ENCODE data around the gene BRCC3.
"Not testable (repeated sequence)": the region's sequence is repeated elsewhere in the genome, so short reads cannot be mapped to it uniquely, and the experiment has no call there.

The BRCC3 gene

DNA sequence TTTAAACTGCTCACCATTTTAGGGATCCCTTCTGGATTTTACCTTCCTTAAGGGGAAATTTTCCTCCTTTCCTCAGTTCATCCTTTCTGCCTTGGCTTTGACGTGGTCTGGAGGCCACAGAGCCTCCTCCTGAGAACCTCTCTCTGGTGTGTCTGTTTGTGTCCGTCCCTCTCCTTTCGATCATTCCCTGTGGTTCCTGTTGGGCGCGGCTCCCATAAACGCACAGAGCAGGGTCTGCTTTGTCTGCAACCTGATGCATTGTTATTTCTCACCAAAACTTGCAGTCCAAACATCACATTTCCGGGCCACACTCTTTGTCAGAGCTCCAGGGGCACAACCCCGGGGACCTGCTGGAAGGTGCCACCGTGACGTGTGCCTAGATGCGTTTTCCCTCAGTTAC, 76.9 kb downstream of the BRCC3 start:
- DNase-seq, result not testable (repeated sequence)

DNA sequence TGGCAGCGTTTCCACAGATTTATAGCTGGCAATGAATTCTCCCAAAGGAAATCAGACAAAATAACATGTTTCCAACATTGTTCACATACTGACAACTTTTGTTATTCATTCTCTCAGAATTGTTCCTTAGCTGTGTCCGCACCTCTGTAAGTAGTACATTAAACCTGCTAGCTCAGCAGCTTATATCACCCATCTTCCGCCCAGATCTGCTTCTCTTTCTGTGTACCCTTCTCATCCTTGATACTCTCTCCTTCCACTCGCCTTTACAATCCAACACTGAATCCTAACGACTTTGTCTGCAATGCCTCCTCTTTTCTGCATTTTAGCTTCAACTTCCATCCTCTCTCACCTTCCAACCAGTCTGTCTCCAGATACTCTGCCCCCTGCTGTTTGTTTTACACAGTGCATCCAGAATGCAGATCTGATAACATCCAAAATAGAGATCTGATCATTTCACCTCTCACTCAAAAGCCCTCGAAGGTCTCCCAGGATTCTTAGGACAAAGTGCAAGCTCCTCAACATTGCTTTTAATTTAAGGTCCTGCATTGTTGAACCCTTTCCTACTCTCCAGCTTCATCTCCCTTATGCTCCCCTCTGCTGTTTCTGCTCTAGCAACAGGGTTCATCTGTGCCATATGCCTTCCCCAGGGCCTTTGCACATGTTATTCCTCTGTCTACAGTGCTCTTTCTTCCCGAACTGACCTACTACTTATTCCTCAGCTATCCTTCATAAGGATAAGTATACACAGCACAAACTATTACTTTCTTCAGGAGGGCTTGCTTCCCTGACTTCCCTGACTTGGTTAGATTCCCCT, 77.6 kb downstream of the BRCC3 start:
- peak in 1 of 2 donors; percentile 42 for DNase-seq

DNA sequence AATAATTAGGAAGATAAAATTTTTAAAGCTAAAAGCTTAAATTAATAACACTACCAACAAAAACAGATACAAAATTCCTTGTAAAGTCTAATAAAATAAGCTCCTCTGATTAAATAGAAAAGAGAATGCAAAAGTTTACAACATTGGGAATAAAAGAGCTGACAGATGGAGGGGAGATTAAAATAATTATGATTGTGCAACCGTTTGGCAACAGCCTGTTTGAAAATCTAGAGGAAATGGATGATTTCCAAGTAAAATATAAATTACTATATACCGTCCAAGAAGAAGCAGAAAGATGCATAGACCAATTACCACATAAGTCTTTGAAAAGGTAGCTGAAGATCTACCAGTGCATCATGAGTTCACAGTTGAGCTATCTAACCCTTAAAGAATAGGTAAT, 98.6 kb downstream of the BRCC3 start:
- no peak for DNase-seq
